Ureter (tissue), 1 donor: ENCODE data around the gene WFDC13. TPM values are rescaled to one million over a fixed set of nuclear protein-coding genes. Genes with fewer than 3 reads are reported as not detected.

Experiments
- total RNA-seq: library from RNA; stranded (reverse); gene quantifications from one replicate; pipeline ENCODE4 v1.2.4, GENCODE V29; 2023
- donor health status: DM: yes; HTN: yes; CAD: no.

Gene WFDC13
- total RNA-seq, 1 donor from 2014 or later = 0.55 TPM

Other genes with a start within 250 kb of the WFDC13 start
- gene WFDC2, start 232.3 kb upstream of the WFDC13 start, total RNA-seq = 244 TPM
- gene SPINT3, start 186.4 kb upstream of the WFDC13 start, total RNA-seq = not detected
- gene WFDC6, start 162.6 kb upstream of the WFDC13 start, total RNA-seq = not detected
- gene EPPIN, start 154.6 kb upstream of the WFDC13 start, total RNA-seq = not detected
- gene WFDC8, start 122.8 kb upstream of the WFDC13 start, total RNA-seq = not detected
- not detected for gene WFDC10A, start 72.3 kb upstream of the WFDC13 start, total RNA-seq
- gene WFDC9, start 70.8 kb upstream of the WFDC13 start, total RNA-seq = not detected
- gene WFDC11, start 31.8 kb upstream of the WFDC13 start, total RNA-seq = not detected
- gene WFDC10B, start 3.0 kb downstream of the WFDC13 start, total RNA-seq = 1.9 TPM
- gene SPINT4, start 20.3 kb downstream of the WFDC13 start, total RNA-seq = not detected
- gene WFDC3, start 89.8 kb downstream of the WFDC13 start, total RNA-seq = 3.0 TPM
- gene DNTTIP1, start 89.9 kb downstream of the WFDC13 start, total RNA-seq = 24.5 TPM
- gene UBE2C, start 110.6 kb downstream of the WFDC13 start, total RNA-seq = 1.1 TPM
- 0.57 TPM for gene TNNC2, start 125.3 kb downstream of the WFDC13 start, total RNA-seq
- 31.4 TPM for gene SNX21, start 131.8 kb downstream of the WFDC13 start, total RNA-seq
- 21.0 TPM for gene ACOT8, start 155.4 kb downstream of the WFDC13 start, total RNA-seq
- 4.1 TPM for gene ZSWIM3, start 155.6 kb downstream of the WFDC13 start, total RNA-seq
- 14.4 TPM for gene ZSWIM1, start 179.2 kb downstream of the WFDC13 start, total RNA-seq
- gene SPATA25, start 185.6 kb downstream of the WFDC13 start, total RNA-seq = 8.6 TPM
- 17.9 TPM for gene NEURL2, start 189.2 kb downstream of the WFDC13 start, total RNA-seq
- gene CTSA, start 189.3 kb downstream of the WFDC13 start, total RNA-seq = 98.0 TPM
- 101 TPM for gene PLTP, start 210.1 kb downstream of the WFDC13 start, total RNA-seq
- 37.5 TPM for gene PCIF1, start 232.6 kb downstream of the WFDC13 start, total RNA-seq